Measurements from ENCODE around the gene PLA2R1.
"Not testable (repeated sequence)": the region's sequence is repeated elsewhere in the genome, so short reads cannot be mapped to it uniquely, and the experiment has no call there.

Gene PLA2R1

DNA sequence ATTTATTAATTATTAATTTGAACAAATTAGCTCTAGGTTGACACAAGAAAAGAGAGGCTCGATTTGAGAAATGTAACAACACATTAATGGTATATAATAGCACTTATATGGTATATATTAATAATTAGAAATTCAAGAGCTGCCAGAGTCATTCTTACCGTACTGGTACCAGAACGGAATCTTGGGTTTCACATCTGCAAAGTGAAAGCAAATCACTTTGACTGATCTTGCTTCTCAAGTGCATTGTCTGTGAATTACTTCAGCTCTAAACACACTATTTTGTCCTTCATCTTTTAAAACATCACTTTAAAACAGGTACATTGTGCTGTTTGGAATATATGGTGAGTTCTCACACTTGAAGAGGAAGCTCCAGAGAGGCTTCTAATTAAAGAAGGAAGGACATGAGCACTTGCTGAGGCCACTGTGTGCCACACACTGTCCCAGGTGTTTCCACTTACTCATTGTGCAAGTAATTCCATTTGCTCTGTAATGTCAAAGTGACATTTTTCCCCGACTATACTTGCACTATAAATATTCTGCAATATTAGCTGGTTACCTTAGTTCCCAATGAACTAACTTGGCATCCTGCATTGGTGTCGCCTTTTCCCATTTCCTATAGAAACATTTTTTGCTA lies 85.8 kb downstream of the PLA2R1 start:
- no peak for DNase-seq

GRCh38 chr2:159973325-159973724 lies 89.1 kb downstream of the PLA2R1 start:
- no peak for DNase-seq

DNA sequence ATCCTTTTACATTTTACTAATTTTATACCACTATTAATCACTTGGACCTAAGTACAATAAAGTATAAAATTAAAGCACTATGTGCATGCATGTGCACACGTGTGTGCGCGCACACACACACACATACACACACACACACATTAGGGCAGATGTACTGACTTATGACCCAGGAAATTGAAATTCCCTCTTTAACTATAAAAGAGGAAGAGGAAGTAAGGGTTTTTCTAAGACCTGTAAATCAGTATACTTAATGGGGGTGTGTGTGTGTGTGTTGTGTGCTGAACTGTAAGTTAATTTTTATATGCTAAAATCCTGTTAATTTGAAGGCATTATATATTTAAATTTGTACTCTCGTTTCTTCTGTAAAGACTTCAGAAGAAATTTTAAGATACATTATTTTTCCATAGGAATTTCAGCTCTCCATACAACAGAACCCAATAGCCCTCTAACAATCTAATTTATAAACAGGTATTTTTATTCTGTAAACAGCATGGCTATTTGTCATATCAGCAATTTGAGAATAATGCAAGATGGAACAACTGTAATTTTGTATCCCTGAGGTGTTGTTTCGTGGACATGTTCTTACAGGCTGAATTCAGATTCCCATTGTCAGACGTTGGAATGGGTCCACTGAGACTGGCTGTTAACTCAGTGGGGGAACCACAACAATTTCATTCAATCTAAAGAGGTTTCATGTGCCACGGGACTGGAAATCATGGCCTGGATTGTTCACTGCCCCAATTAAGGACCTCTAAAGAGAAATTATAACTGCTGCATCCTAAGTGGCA lies 90.9 kb downstream of the PLA2R1 start:
- DNase-seq = no peak

DNA sequence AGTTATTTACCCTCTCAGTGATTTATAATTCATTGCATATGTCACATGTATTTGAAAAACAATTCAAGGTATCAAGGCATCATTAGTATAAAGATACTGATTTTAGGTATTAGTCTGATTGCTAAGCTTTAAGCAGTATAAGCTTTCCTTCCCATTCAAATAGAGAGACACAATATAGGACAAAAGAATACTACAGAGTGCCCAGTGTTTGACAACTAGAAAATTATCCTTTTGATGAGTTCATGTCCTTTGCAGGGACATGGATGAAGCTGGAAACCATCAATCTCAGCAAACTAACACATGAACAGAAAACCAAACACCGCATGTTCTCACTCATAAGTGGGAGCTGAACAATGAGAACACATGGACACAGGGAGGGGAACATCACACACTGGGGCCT lies 91.9 kb downstream of the PLA2R1 start:
- not testable (repeated sequence) for DNase-seq

GRCh38 chr2:159968279-159968900 lies 94.0 kb downstream of the PLA2R1 start:
- DNase-seq = no peak

GRCh38 chr2:159963700-159964099 lies 98.7 kb downstream of the PLA2R1 start:
- DNase-seq = no peak

DNA sequence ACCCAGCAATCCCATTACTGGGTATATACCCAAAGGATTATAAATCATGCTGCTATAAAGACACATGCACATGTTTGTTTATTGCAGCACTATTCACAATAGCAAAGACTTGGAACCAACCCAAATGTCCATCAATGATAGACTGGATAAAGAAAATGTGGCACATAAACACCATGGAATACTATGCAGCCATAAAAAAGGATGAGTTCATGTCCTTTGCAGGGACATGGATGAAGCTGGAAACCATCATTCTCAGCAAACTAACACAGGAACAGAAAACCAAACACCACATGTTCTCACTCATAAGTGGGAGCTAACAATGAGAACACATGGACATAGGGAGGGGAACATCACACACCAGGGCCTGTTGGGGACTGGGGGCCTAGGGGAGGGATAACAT lies 99.9 kb downstream of the PLA2R1 start:
- DNase-seq = not testable (repeated sequence)

GRCh38 chr2:159961451-159961850 lies 101.0 kb downstream of the PLA2R1 start:
- no peak for DNase-seq

GRCh38 chr2:159961037-159961436 lies 101.4 kb downstream of the PLA2R1 start:
- no peak for DNase-seq

GRCh38 chr2:159960414-159960813 lies 102.0 kb downstream of the PLA2R1 start:
- DNase-seq = peak; percentile 75

GRCh38 chr2:159959136-159959535 lies 103.3 kb downstream of the PLA2R1 start:
- DNase-seq = no peak

GRCh38 chr2:159953136-159953823 lies 109.1 kb downstream of the PLA2R1 start:
- no peak for DNase-seq

DNA sequence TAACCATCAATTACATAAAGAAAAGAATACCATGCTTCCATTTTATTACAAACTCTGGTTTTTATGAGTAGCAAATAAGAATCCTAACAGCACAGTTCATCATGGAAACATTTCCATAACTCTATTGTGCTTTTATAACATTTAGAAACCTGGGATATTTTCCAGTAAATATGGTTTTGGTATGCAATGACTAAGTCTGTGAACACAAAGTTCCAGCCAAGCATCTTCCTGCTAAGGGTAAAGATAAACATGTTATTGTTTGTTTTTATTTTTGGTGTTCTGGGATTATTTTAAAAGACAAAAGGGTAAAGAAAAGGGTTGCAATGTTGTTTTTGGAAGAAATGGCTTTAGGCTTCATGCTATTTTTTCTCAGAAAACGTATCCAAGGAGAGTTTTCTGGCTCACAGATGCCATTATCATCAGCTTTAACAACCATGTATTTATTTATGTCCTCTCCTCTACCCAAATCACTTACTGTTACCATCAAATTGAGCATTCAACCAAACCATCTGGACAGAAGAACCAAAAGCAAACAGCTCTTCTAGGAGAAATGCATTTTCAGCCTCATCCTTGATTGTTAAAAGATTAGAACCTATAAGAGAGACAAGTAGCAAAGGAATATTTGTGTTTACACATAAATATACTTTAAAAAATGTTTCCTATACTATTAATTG lies 116.0 kb downstream of the PLA2R1 start:
- DNase-seq = no peak

GRCh38 chr2:159944874-159945273 lies 117.5 kb downstream of the PLA2R1 start:
- DNase-seq = no peak

GRCh38 chr2:159942146-159942545 lies 120.3 kb downstream of the PLA2R1 start:
- DNase-seq = no peak

DNA sequence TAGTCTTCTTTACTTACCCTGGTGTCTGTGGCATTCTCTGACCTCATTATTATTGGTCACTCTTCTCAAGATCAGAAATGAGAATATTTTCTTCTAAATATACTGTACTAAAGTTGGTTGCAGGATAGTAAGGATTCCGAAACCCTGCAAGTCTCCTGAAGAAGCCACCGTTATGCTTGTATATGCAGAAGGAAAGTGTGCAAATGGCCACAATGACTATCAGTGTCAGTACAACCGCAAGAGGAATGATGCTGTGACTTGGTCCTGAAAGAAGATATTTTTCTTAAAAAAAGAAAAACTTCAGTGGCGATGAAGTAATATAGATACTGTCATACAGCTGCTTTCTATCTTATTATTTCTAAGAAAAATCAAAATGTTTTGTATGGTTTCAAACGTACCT lies 120.7 kb downstream of the PLA2R1 start:
- no peak for DNase-seq

- DNase-seq = peak; percentile 8
These were observed 122.5 kb downstream of the PLA2R1 start for GRCh38 chr2:159939946-159940345.

DNA sequence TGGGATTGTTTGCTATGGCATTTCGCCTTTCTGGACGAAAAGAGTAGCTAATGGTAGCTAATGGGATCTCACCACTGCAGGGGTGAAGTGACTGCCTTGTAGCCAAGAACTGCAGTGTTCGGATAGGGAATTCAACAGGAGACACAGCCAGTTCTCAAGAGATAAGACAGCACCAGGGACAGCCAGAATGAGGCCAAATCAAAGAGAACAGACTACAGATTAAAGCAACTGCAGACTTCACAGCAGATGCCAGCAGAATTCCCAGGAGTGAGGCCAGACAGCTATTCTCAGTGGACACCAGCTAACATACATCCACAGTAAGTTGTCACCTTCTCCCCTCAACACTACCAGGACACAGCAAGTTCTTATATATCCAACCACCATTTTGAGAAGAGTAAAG lies 124.0 kb downstream of the PLA2R1 start:
- no peak for DNase-seq

GRCh38 chr2:159936471-159936870 lies 125.9 kb downstream of the PLA2R1 start:
- no peak for DNase-seq

DNA sequence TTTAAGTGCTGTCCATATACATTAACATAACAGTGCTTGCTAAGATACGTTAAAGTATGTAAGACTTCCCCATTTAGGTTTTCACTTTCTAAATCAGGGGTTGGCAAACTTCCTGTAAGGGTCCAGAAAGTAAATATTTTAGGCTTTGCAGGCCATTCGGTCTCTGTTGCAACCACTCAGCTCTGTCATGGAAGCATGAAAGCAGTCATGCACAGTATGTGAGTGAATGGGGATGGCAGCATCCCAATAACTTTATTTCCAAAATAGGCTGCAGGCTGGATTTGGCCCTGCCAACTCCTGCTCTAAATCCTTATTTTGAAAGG lies 128.7 kb downstream of the PLA2R1 start:
- no peak for DNase-seq

DNA sequence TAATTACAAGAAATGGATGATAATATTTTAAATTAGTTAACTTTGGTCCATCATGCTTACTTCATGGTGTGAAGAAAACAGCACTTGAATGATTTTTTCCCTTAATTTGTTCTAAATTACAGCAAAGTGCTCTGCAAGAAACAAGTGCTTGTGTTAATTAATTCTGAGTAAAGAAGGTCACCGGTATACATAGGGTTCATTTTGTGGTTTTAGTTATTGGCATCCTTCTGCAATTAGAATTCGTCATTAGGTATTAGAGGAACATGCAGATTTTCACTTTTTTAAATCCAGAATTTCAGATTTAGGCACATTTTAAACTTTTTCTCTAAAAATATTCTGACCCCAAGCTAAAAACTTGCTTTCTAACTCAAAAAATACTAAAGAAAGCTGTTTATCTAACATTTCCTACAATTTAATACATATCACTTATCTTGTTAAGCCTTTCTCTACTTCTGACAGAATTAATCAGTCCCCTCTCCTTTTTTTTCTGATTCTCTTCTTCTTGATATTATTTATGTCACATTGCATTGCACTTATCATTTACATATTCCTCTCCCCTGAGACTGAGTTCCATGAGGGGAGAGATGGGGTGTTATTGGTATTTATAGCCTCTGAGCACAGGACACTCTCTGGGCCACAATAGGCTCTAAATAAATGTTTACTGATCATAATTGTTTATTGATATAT lies 129.2 kb downstream of the PLA2R1 start:
- DNase-seq = no peak

DNA sequence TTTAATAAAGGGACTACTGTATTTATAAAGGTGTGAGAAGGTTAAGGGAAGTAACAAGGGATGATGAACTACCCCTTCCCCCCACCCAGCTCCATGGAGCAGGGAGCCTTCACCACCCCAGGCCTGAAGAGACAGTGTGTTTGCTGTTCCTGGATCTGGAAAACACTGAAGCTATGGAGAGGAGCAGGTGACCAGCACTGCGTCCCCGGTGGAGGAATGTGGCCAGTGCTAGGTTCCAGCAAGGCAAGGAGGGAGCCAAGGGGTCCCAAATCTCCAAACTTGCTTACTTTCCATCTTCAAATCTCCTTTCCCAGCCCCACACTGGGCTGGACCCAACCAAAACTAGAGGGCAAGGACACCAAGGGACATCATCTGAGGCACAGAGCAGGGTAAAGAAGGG lies 135.7 kb downstream of the PLA2R1 start:
- no peak for DNase-seq

- DNase-seq = no peak
These were observed 136.4 kb downstream of the PLA2R1 start for GRCh38 chr2:159925975-159926374.
